Cardiac septum (tissue), 1 donor: ENCODE data around the gene PSD4. TPM values are rescaled to one million over a fixed set of nuclear protein-coding genes. Genes with fewer than 3 reads are reported as not detected.

Experiments
- DNase-seq: peaks from one replicate; pipeline ENCODE4 v3.0.0-alpha.2; 2020; ENCODE audit warnings: low spot score
- intact Hi-C: fragments of 100-400 bp; cut with DNase I; formaldehyde crosslinking; loops from one replicate; pipeline ENCODE4 v1.14.0; 2022
- total RNA-seq: library from RNA; stranded (reverse); fragmentation: NEBNext Ultra II Directional; extraction: Animal tissue kit (Norgen Biotek cat#: 25700); gene quantifications from one replicate; pipeline ENCODE4 v1.2.1, GENCODE V29; 2021
- donor health status: DM: no; HTN: no; CAD: no.

Gene PSD4
- total RNA-seq, 1 donor from 2014 or later = 2.3 TPM

DNA sequence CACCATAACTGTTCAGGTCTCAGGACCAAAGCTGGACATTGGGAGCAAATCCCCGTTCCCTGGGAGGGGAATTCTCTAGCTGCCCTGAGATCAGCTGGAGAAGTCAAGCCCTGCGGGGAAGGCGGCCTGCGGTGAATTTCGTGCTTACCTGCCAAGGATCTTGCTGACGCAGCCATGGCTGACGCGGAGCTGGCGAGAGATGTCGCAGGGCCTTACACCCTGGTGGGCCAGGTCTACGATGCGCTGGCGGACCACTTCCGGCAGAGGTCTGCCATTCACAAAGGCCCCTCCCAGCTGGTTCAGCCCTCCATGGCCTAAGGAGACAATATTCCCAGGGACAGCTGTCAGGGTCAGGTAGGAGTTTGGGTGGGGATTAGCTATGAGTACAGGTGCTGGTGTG lies 72.8 kb downstream of the PSD4 start:
- intact Hi-C loops = no loop called here

DNA sequence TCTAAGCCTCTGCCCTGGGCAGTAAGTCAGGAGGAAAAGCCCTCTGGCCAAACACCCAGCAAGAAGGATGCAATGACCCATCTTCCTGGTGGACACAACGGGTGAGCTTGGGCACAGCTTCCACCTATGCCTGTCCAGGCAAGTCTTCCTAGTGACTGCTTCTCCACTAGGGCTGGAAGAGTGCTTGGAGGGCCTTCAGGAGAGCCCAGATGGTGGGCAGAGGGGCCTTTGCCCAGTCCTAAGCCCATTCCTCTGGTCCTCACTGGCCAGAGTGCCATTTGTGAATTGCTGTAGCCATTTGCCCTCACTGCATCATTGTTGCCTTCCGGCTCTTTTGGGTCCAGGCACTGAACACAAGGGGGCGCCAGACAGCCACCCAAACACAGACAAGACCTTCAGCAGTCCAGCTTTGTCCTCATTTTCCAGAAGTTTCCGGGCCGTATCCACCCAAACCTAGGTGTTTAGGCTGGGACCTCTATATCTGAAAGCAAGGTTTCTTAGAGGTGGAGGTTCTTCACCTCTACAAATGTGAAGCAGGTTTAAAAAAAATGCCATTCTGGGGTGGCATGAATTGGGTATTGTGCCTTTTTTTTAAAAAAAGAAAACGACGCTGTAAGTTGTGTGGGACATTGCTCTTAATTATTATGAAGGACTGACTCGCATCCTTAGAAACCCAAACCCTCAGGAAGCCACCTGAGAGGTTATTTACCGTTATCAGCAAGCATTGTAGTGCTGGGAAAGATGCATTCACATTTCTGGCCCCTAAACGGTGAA lies 75.4 kb downstream of the PSD4 start:
- DNase-seq = peak; percentile 91
- intact Hi-C loops = loop anchor here (1.0 to 2.0 kb wide), 2 partner anchors 45 to 122 kb away; no protein-coding TSS in a partner anchor

More for the DNA sequence above, 72.8 kb downstream of the PSD4 start:
- DNase-seq = no peak

DNA sequence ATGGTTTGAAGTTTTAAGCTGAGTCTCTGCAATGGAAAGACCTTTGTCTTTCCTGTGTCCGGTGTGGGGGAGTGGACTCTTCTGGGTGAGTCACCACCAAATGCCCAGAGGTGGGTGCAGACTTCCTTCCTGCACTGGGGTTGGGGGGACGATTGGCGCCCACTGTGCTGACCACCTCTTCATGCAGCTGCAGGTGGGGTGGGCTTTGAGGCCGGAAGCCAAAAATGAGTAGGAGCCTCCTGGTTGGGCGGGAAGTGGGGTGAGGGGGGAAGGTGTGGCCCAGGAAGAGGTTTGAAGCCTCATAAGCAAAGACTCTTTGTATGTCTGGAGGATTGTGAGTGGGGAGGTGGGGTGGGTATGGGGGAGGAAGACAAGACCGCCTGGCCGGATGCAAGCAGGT lies 77.3 kb downstream of the PSD4 start:
- intact Hi-C loops = no loop called here
- DNase-seq = no peak

DNA sequence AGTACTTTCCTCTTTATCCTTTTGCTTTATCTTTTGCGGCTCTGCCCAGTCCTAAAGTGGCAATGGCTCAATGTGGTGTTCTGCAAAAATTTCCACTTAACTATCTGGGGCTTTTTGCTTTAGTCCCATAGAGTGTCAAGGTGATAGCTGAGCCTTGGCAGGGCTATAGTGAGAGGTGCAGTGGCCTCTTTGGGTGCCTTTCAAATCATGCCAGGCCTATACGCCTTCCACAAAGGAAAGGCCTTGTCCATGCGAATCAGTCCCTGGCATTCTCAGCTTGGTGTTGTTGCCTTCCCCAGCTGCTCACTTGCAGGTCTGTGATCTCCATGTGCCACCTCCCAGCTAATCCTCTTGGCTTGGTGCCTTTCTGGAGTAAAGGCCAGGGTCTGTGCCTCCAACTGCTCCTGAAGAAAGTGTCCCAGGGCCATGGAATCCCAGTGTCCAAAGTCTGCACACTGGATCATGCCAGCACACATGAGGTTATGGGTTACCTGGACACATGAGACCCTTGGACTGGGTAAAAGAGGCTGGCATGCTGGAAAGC lies 78.3 kb downstream of the PSD4 start:
- intact Hi-C loops = no loop called here
- no peak for DNase-seq

DNA sequence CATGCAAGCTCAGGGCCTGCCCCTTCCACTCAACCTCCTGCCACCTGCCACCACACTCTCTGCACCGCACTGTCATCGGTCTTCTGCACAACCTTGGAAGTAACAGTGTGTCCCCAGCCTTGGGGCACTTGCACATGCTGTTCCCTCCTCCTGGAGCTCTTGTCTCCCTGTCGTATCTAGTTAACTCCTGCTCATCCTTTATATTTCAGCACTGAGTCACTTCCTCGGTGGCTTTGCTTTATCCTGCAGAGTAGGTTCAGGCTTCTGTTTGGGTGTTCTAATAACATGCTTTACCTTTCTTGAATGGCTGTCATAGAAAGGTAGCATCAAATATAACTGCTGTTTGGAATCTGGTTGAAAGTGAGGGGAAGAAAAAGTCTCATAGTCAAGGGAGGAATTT lies 79.7 kb downstream of the PSD4 start:
- intact Hi-C loops = no loop called here

DNA sequence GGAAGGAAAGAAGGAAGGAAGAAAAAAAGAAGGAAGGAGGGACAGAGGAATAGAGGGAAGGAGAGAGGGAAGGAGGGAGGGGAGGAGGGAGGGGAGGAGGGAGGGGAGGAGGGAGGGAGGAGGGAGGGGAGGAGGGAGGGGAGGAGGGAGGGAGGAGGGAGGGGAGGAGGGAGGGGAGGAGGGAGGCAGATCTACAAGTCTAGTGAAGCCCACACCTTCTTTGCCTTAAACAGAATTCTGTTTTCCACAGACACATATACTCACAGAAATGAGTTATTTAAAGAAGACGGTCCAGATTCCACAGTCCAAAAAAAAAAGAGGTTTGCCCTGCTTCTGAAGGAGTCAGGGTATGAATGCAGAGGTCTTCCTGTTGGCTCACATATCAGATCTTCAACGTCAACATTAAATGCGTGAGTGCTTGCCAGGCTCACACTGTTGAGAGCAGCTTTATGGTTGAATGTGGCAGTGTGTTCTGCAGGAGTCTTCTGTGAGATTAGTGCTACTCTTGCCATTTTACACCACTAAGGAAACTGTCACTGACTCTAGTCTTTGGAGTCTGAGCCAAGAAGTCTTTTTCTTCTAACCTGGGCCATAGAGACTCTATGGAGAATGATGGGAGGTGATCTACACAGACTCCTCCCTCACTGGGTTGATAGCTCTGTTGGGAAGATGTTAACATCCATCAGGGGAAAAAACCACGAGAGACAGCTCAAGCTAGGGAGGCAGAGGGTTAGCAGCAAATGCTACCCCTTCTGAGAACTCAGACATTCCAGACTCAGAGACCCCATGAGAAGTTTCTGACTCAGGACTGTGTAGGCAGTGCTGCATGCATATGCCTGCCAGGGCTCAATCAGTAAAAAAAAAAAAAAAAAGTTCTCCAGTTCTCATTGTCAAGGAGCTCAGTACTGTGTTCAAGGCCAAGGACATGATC lies 81.6 kb downstream of the PSD4 start:
- no peak for DNase-seq
- intact Hi-C loops = no loop called here

More for the DNA sequence above, 79.7 kb downstream of the PSD4 start:
- DNase-seq = no peak

DNA sequence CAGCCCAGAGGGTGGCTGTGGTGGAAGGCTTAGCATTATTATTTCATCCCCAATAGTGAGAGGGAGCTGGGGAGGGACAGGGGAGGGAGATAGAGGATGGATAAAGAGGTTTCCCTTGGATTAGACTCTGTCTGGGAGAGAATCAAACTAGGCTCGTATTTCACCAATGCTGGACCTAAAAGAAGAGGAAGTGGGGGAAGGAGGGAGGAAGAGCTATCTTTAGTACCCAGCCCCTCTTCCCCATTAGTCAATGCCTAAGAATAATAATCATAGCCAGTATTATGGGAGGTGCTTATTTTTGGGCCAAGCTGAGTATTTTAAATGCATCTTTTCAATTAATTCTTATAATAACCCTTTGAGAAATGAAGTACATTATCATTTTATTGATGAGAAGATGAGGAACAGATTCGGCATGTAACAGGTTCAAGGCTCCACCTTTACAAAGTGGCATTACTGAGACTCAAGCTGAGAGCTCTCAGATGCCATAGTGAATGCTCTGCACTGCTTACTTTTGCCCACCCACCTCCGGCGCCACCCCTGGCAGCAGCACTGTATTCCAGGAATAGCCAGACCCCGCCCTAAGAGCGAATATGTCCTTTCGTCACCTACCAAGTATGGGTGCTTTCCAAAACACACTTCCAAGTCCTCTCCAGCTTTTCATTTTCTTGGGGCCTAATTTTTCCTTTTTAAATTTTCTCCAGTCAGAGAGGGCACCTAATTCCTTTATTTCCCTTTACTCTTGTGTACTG lies 83.9 kb downstream of the PSD4 start:
- intact Hi-C loops = no loop called here

DNA sequence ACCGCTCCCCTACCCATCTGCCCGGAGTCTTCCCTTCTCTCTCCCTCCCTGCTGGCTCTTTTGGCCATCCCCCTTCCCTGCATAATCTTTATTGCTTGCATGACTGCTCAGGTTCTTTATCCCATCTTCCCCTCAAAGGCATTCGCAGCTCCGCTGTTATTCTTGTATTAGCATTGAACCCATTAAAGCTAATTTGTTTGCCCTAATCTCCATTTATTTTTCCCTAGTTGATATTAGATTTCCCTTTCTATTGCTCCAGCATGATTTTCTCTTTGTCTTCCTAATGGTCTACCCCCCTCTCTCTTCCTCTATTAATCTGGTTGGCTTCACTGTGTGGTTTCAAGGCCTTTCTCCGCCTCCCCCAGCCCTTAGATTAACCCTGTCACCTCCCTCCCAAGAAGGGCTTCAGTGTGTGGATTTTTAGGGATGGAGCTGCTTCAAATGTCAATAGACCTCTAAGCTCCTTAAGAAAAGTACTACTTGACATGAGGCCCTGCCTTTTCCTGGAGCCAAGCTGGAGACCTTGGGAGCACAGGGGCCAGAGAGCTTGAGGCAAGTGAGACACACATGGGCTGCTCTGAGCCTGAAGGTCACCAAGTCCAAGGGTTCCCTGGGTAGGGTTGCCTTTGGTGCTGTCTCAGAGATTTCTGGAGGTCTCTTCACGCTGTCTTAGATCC lies 84.8 kb downstream of the PSD4 start:
- DNase-seq = no peak
- intact Hi-C loops = no loop called here

More for the DNA sequence above, 83.9 kb downstream of the PSD4 start:
- no peak for DNase-seq

Other genes starting within 250 kb of the PSD4 start
- gene IL36G, start 196.0 kb upstream of the PSD4 start, total RNA-seq = not detected
- gene IL36A, start 168.5 kb upstream of the PSD4 start, total RNA-seq = not detected
- not detected for gene IL36B, start 121.1 kb upstream of the PSD4 start, total RNA-seq
- gene IL36RN, start 114.8 kb upstream of the PSD4 start, total RNA-seq = not detected
- gene IL1F10, start 106.0 kb upstream of the PSD4 start, total RNA-seq = not detected
- gene IL1RN, start 46.4 kb upstream of the PSD4 start, total RNA-seq = 0.59 TPM
- gene PAX8, start 105.0 kb downstream of the PSD4 start, total RNA-seq = 0.35 TPM